GM19193 (cell line): ENCODE results near the gene SALL1.

Source experiments
- POLR2A ChIP-seq: IDR thresholded peaks from 4 replicates; pipeline ENCODE4 v1.6.1; 2011; ENCODE audit not compliant: insufficient read depth, insufficient read length; ENCODE audit errors: extremely low read depth

The SALL1 gene

GRCh38 chr16:51132490-51133115 lies 18.5 kb downstream of the SALL1 start:
- TF ChIP-seq POLR2A, result no peak

DNA sequence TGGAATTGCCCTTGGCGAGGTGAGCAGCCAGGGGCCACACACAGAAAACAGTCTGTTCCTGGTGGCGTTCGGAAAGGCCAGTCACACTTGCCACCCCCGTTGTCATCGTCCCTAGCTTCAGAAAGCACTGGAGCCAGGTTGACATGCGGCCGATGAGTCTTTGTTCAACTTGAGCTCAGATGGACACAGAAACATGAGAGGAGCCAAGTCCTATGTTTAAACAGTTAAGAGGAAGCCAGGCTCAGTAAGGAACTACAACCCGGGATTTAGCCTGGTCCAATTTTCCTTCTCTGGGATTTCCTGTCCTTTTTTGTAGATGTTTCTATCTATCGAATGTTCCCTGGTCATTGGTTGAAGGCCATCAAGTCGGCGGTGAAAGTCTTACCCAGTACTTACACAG lies 19.5 kb downstream of the SALL1 start:
- no peak for TF ChIP-seq POLR2A

DNA sequence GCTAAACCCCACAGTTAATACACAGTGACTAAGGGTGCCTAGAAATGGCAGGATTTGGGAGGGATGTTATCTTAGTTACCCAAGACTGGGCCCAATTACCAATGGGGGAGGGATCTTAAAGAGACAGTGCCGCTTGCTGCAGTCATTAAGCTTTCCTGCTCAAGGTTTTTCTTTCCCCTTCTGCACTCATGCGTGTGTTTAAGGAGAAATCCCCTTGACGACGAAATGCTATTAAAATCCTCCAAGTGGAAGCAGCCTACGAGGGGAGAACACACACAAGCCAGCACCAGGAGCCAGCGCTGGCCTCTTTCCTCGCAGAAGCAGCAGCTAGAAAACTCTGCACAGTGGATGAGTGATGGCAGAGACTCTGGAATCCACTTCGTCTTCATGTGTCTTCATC lies 22.0 kb downstream of the SALL1 start:
- TF ChIP-seq POLR2A, result no peak

GRCh38 chr16:51125992-51126391 lies 25.1 kb downstream of the SALL1 start:
- no peak for TF ChIP-seq POLR2A

DNA sequence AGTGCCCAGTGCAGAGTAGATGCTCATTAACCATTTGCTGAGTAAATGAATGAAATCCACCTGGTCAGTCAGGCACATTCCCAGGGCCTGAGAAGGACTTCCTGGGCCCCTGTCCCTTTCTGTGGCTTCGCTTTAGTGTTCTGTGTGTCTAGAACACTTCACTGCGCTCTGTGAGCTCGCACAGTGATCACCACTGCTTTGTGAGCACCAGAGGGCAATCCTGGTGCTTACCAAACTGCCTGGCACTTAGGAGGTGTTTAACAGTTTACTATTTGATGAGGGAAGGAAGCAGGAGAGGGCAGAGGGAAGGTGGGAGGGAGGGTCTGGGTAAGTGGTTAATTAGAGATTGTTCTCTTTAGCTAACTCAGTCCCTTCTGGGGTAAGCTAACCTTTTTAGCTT lies 26.2 kb downstream of the SALL1 start:
- TF ChIP-seq POLR2A, result no peak

DNA sequence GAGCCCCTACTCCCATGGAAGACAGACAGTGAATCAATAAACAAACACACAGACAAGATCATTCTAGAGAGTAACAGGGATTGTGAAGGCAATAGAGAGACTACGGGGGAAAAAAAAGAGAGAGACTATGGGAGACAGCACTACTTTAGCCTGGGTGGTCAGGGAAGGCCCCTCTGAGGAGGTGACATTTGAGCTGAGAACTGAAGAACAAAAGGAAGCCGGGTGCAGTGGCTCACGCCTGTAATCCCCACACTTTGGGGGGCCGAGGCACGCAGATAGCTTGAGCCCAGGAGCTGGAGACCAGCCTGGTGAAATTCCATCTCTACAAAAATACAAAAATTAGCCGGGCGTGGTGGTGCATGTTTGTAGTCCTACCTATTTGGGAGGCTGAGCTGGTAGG lies 29.2 kb downstream of the SALL1 start:
- no peak for TF ChIP-seq POLR2A

GRCh38 chr16:51120730-51121347 lies 30.2 kb downstream of the SALL1 start:
- no peak for TF ChIP-seq POLR2A

DNA sequence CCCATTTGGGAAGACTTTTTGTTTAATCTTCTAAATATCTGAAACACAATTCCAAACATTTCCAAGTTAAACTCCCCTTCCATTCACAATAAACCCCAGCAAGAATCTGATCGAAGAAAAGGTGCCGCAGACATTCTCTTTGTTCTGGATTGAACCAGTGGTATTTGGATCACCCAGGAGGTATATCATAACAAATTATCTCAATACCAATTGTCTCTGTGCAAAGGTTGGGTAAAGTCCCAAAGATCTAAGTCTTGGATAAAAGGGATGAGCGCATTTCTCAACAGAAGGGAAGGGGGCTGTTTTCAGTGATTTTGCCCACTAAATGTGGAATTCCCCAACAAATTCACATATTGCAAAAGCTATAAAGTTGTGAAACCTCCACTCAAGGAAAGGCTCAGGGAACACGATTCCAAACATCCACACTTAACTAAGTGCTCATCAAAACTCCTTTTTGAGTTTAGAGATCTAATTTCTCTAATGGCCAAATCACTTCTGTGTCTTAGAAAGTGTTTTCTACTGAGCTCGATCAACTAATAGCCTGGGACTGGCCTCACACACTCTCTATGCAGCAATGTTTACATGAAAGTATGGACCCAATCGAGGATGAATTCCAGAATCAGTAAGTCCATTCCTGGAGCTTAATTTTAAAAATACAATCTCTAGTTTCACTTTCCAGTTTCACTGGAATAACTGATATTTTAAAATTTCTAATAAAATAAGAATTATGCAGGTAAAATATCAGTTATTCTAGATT lies 30.9 kb downstream of the SALL1 start:
- no peak for TF ChIP-seq POLR2A

DNA sequence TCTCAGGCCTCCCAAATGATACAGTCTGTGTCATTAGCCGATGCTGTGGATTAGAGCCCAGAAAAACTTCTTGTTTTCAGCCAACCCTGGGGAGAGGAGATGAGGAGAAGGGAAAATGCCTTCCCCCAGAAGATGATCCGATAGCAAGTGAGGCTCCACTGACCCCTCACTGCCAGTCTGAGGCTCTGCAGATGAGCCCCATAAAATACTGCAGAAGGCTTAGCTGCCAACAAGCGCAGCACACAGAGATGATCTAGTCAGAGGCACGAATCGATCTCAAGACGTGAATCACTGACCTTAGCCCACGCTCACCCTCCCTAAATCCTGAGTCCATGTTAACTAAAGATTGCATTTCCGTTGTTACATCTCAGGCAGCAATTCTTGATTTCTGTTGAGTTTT lies 31.5 kb downstream of the SALL1 start:
- TF ChIP-seq POLR2A, result no peak

GRCh38 chr16:51116353-51116752 lies 34.7 kb downstream of the SALL1 start:
- TF ChIP-seq POLR2A, result no peak

DNA sequence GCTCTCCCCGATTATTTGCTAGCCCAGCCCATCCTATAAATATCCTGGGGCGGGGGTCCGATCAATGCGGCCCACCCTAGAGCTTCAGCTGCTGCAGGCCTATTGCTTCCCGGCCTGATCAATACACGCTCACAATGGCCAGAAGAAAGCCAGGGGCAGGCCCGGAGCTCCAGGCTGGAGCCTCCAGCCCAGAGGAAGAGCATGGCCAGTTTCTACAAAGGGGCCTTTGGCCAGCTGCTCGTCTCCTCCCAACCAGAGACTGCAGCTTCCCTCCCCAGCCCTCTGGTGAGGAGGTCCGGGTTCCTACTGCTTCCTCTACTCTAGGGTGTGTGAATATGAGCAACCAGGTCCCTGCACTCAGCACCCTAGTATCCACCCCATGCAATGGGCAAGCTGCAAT lies 36.7 kb downstream of the SALL1 start:
- no peak for TF ChIP-seq POLR2A

GRCh38 chr16:51113236-51114125 lies 37.6 kb downstream of the SALL1 start:
- no peak for TF ChIP-seq POLR2A

GRCh38 chr16:51112323-51112722 lies 38.7 kb downstream of the SALL1 start:
- no peak for TF ChIP-seq POLR2A

- TF ChIP-seq POLR2A, result no peak
Measured at GRCh38 chr16:51111759-51112158, 39.3 kb downstream of the SALL1 start.

DNA sequence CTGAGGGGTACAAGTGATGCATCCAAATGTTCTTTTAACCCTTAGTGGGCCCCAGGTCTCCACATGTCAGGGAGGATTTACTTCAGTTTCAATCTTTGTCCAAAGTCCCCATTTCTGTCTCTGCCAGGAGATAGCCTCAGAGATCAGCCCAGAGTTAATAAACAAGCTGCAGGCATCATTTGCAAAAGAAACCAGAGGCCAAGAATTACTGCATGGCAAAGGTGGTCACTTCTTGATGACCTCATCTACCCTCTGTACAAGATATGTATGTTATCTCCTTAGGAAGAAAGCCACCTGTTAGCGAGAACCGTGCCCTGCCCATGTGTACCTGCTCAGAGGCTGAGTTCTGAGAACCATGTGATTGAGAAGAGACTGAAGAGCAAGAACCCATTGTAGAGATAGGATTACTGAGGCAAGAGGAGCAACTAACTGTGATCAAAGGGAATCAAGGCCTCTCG lies 40.3 kb downstream of the SALL1 start:
- no peak for TF ChIP-seq POLR2A

DNA sequence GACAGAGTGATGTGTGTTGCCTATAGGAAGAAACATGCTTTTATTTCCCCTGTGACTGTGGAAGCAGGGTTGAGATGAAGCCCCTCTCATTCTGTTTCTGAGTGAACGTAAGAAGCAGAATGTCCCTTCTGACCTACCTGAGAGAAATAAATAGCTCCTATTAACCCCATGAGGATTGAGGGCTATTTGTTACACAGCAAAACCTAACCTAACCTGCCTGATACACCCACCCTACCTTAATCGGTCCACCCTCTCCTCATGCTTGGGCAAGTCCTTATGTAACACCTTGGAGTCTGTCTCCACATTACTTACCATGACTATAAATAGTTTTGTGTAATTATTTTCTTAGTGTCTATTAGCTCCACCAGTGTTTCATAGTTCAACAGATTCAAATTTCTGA lies 41.9 kb downstream of the SALL1 start:
- TF ChIP-seq POLR2A, result no peak

DNA sequence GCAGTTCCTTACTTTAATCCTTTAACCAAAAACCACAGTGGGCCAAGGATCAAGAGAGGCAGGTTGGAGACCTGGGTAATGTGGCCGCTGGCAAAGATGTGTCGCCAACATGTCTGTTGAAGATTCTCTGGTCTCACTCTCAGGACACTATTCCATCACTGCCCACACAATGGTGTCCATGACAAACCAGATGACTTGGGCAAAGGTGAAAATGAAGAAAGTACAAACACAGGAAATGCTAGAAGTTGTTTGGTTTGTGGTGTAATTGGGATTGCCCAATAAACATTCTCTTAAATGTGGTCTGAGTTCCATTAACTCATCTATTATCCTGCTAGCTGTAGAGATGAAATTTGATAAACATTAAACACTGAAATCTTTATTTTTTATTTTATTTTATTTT lies 43.3 kb downstream of the SALL1 start:
- TF ChIP-seq POLR2A, result no peak
